Retinal pigment epithelial cell (primary cell): Measurements from ENCODE around the gene SH3PXD2B.

ENCODE experiments used
- DNase-seq: peaks from one replicate; pipeline ENCODE4 v3.0.0-alpha.2; 2010; ENCODE audit warnings: low read depth
- H3K4me3 ChIP-seq: 2 replicates; pipeline ENCODE4 v1.5.1; 2011; ENCODE audit warnings: mild to moderate bottlenecking, low read length, control low read depth, moderate library complexity
- CTCF ChIP-seq: conservative IDR thresholded peaks from 2 replicates; pipeline ENCODE4 v1.5.1; 2011; ENCODE audit warnings: low read depth, low read length, control low read depth, inconsistent platforms

Gene SH3PXD2B

DNA sequence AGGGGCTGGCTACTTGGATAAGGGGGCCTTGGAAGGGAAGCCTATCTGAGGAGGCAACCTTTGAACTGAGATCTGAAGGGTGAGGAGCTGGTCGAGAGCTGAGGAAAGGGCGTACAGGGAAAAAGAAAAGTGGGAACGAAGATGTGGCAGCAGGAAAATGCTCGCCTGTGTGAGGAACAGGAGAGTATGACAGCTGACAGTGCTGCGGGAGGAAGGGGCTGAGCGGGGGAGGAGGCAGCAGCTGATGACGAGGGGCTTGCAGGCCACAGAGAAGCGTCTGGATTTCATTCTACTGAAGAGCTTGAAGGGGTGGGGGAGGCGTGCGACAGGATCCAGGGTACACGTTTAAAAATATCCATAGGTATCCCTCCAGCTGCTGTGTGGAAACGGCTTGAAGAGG is 28.9 kb downstream of the SH3PXD2B start:
- no peak for TF ChIP-seq CTCF
- no peak for DNase-seq
- no peak overlapping the region for H3K4me3 ChIP-seq

GRCh38 chr5:172424808-172425207 is 29.5 kb downstream of the SH3PXD2B start:
- no peak overlapping the region for H3K4me3 ChIP-seq
- no peak for TF ChIP-seq CTCF

DNA sequence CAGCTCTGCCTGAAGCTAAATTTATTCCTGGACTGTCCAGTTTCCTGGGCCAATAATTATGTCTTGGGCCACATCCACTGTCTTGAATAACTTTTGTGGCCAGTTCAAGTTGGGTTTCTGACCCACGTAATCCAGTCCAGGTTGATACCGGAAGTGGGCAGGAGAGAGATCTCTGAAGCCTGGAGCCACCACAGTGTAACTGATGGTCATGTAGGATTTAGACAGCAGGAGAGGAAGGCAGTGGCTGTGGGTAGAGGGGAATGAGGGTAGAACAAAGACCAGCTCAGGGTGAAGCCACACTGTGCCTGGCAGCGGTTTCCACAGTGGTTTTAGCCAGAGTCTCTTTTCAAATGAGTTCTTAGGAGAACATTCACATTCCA is 30.2 kb downstream of the SH3PXD2B start:
- H3K4me3 ChIP-seq: no peak overlapping the region
- no peak for DNase-seq
- TF ChIP-seq CTCF: no peak

More at GRCh38 chr5:172424808-172425207, 29.5 kb downstream of the SH3PXD2B start:
- no peak for DNase-seq

DNA sequence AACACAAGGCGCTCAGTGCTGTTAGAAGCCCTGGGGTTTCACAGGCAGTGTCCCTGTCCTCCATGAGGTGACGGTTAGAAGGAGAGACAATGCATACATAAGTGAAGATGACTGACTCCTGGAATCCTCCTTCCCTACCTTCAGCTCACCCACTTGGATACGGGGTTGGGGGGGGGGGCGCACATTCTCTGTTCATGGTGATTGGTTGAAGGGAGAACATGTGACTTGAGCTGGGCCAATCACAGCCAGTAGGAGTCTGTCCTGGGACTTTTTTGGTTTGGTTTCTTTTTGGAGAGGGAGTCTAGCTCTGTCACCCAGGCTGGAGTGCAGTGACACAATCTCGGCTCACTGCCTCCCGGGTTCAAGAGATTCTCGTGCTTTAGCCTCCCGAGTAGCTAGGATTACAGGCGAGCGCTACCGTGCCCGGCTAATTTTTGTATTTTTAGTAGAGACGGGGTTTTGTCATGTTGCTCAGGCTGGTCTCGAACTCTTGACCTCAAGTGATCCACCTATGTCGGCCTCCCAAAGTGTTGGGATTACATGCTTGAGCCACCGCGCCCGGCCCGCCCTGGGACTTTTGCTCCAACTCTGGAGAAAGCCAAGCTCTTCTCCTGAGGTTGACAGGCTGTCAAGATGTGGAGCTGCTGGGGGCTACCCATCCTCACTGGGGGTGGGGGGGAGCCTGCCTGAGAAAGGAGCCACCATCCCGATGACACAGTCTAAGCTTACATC is 30.8 kb downstream of the SH3PXD2B start:
- no peak for DNase-seq
- H3K4me3 ChIP-seq: no peak overlapping the region
- TF ChIP-seq CTCF: no peak

DNA sequence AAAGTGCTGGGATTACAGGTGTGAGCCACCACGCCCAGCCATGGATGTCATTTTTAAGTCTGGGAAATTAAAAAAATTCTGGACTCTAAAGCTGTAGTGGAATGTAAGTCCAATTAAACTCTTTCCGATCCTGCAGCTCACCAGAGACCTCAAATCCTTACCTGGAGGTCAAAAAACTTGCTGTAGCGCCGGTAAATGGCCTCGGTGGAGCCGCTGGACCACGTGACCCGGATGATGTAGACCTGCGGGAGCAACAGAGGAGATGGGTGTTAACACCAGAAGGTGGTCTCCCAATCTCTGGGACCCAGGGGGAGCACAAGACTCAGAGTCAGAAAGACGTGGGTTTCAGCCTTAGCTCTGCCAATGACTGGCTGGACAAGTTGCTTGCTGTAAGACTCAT is 32.1 kb downstream of the SH3PXD2B start:
- DNase-seq: no peak
- H3K4me3 ChIP-seq: no peak overlapping the region
- TF ChIP-seq CTCF: no peak

GRCh38 chr5:172421020-172421419 is 33.3 kb downstream of the SH3PXD2B start:
- no peak for TF ChIP-seq CTCF

GRCh38 chr5:172420235-172420939 is 33.9 kb downstream of the SH3PXD2B start:
- no peak overlapping the region for H3K4me3 ChIP-seq
- DNase-seq: peak; percentile 73
- TF ChIP-seq CTCF: no peak

More at GRCh38 chr5:172421020-172421419, 33.3 kb downstream of the SH3PXD2B start:
- H3K4me3 ChIP-seq: no peak overlapping the region
- no peak for DNase-seq
